HEK293 (cell line): ENCODE results near the gene FAM184A.

Experiments used
- CTCF ChIP-seq: fragments of 450-650 bp; formaldehyde crosslinking; IDR thresholded peaks from 2 replicates; pipeline ENCODE4 v1.5.1; 2016; ENCODE audit warnings: missing biosample characterization, missing genetic modification characterization
- KLF16 ChIP-seq: fragments of 450-650 bp; formaldehyde crosslinking; IDR thresholded peaks from 2 replicates; pipeline ENCODE4 v1.5.1; 2017; ENCODE audit warnings: missing biosample characterization, missing genetic modification characterization
- TCF7L2 ChIP-seq: IDR thresholded peaks from 2 replicates; pipeline ENCODE4 v1.6.1; 2011; ENCODE audit warnings: low read depth, mild to moderate bottlenecking, inconsistent platforms, low read length, moderate library complexity, borderline replicate concordance
- ZBTB8A ChIP-seq: fragments of 450-650 bp; formaldehyde crosslinking; IDR thresholded peaks from 2 replicates; pipeline ENCODE4 v1.5.1; 2016; ENCODE audit warnings: missing biosample characterization, missing genetic modification characterization
- ZNF184 ChIP-seq: fragments of 450-650 bp; IDR thresholded peaks from 2 replicates; pipeline ENCODE4 v1.5.1; 2018; ENCODE audit warnings: missing biosample characterization, mild to moderate bottlenecking, missing genetic modification characterization
- ZNF639 ChIP-seq: fragments of 450-650 bp; formaldehyde crosslinking; IDR thresholded peaks from 2 replicates; pipeline ENCODE4 v1.5.1; 2016; ENCODE audit warnings: missing biosample characterization, missing genetic modification characterization

- TF ChIP-seq ZNF184 (tag by site-specific recombination) (no peak), CTCF (no peak), ZNF639 (tag by site-specific recombination) (no peak), KLF16 (tag by site-specific recombination) (no peak), ZBTB8A (no peak), TCF7L2 (no peak)
Measured at GRCh38 chr6:118965843-118966370, 112.6 kb downstream of the FAM184A start.
